Vagina (tissue), 2 donors: ENCODE data around the gene FMC1.

Source experiments
- CTCF ChIP-seq, 3 experiments: fragments of 450-650 bp in 2 of 3; fragments of 200-600 bp in 1 of 3; sonication (generic) in 1 of 3; IDR thresholded peaks; one replicate each; pipeline ENCODE4 v1.5.1; 2017 to 2019; ENCODE audit warnings: antibody characterized with exemption in 3 of 3, mild to moderate bottlenecking in 2 of 3, moderate library complexity in 2 of 3
- POLR2A ChIP-seq, 2 donors: fragments of 450-650 bp; IDR thresholded peaks; one replicate each; pipeline ENCODE4 v1.6.1; 2017; ENCODE audit warnings: antibody characterized with exemption in 2 of 2, mild to moderate bottlenecking in 2 of 2, moderate library complexity in 2 of 2
- POLR2AphosphoS5 ChIP-seq, 2 donors: sonication (generic); formaldehyde crosslinking; IDR thresholded peaks; one replicate each; pipeline ENCODE4 v1.9.0; 2017; ENCODE audit warnings: antibody characterized with exemption in 2 of 2, mild to moderate bottlenecking in 2 of 2, low read depth in 1 of 2; ENCODE audit not compliant: insufficient read depth in 1 of 2

- TF ChIP-seq CTCF (IDR thresholded peaks at IDR 0.05) (no peak), POLR2A (IDR thresholded peaks at IDR 0.05) (no peak), POLR2AphosphoS5 (IDR thresholded peaks at IDR 0.05; ENCODE audit: insufficient read depth in 1 of 2, low read depth in 1 of 2) (no peak)
These were observed 8.3 kb upstream of the FMC1 start for GRCh38 chr7:139332697-139333359.
